ENCODE measurements around the gene CDH23. TPM values are rescaled to one million over a fixed set of nuclear protein-coding genes. Genes with fewer than 3 reads are reported as not detected.

The CDH23 gene
- total RNA-seq, 6 donors from 2014 or later, result 4.7 to 29.3 (median 10.4) TPM

DNA sequence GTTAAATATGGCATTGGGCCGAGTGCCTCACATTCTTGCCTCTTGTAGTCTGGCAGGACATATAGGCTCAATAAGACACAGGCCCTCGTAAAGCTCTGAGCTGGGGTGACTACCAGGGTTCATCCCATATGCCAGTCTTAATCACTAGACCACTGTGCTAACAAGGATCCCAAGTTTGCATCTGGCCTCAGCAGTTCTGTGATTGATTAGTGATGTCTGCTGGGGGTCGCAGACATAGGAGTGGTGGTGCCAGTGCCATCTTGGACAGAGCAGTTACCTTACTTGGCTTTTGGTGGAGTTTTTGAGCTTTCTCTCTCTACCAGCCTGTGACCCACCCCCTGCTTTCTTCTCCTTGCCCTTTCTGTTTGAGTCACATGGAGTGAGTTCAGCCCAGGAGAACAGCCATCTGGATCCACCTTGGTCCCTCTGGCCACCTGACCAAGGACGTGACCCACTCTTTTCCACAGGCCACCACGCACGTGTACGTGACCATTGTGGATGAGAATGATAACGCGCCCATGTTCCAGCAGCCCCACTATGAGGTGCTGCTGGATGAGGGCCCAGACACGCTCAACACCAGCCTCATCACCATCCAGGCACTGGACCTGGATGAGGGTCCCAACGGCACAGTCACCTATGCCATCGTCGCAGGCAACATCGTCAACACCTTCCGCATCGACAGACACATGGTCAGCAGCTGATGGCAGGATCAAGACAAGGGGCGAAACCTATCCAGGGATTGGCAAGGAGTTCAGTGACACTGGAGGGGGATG, 380.7 kb downstream of the CDH23 start:
- Histone ChIP-seq H3K27me3 (no peaks in the 10 kb centered on the region), H3K9me3 (no peaks in the 10 kb centered on the region), H3K4me1 (peaks cover 23 to 45% (median 34%) of the 10 kb centered on the region in 4 donors), H3K36me3 (no peaks in the 10 kb centered on the region), H3K4me3 (no peak overlapping the region), H3K27ac (no peak overlapping the region)
- ATAC-seq (ENCODE audit: low FRiP score in 2 of 2) (no peak), DNase-seq (no peak)
- TF ChIP-seq POLR2A (IDR thresholded peaks at IDR 0.05) (no peak), CTCF (IDR thresholded peaks at IDR 0.05) (no peak), POLR2AphosphoS5 (IDR thresholded peaks at IDR 0.05) (no peak), EP300 (IDR thresholded peaks at IDR 0.05) (no peak)
- WGBS, 2 donors, result 95% methylated on average over 5 to 17 of the region's 17 CpGs

GRCh38 chr10:71778071-71778825, 381.5 kb downstream of the CDH23 start:
- TF ChIP-seq CTCF (IDR thresholded peaks at IDR 0.05), result no peak
- no peak for TF ChIP-seq EP300 (IDR thresholded peaks at IDR 0.05)
- TF ChIP-seq POLR2A (IDR thresholded peaks at IDR 0.05), result no peak
- no peak for TF ChIP-seq POLR2AphosphoS5 (IDR thresholded peaks at IDR 0.05)
- H3K4me3 ChIP-seq, result no peak overlapping the region
- H3K27me3 ChIP-seq, result no peaks in the 10 kb centered on the region
- no peaks in the 10 kb centered on the region for H3K36me3 ChIP-seq
- peaks cover 30 to 45% (median 38%) of the 10 kb centered on the region in 4 donors for H3K4me1 ChIP-seq
- H3K9me3 ChIP-seq, result no peaks in the 10 kb centered on the region
- no peak for ATAC-seq (ENCODE audit: low FRiP score in 2 of 2)
- 74 to 84% methylated on average over 11 of the region's 11 CpGs for WGBS, 2 donors
- DNase-seq, result no peak
- H3K27ac ChIP-seq, result no peak overlapping the region

- TF ChIP-seq POLR2A (IDR thresholded peaks at IDR 0.05) (no peak), EP300 (IDR thresholded peaks at IDR 0.05) (no peak), POLR2AphosphoS5 (IDR thresholded peaks at IDR 0.05) (no peak), CTCF (IDR thresholded peaks at IDR 0.05) (no peak)
- Histone ChIP-seq H3K4me3 (no peak overlapping the region), H3K27ac (no peak overlapping the region), H3K9me3 (no peaks in the 10 kb centered on the region), H3K36me3 (no peaks in the 10 kb centered on the region), H3K4me1 (peaks cover 22 to 34% (median 28%) of the 10 kb centered on the region in 4 donors), H3K27me3 (no peaks in the 10 kb centered on the region)
- no peak for ATAC-seq (ENCODE audit: low FRiP score in 2 of 2)
- no peak for DNase-seq
- WGBS, 2 donors, result 78 to 79% methylated on average over 5 to 6 of the region's 6 CpGs
Measured at GRCh38 chr10:71779641-71780040, 382.9 kb downstream of the CDH23 start.

DNA sequence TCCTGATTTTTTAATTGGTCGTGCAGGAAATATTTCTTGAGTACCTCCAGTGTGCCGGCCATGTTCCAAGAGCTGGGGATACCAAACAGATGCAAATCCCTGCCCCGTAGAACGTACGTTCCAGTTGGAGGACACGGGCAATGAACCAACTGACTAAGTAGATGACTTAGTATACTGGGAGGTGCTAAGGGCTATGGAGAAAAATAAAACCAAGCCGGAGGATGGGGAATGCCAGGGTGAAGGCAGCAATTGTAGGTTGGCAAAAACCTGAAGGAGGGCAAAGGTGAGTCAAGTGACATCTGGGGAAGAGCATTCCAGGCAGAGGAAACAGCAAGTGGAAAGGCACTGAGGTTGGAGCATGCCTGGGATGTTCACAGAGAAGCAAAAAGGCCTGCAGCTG, 383.4 kb downstream of the CDH23 start:
- no peak for ATAC-seq (ENCODE audit: low FRiP score in 2 of 2)
- H3K4me1 ChIP-seq, result peaks cover 17 to 29% (median 23%) of the 10 kb centered on the region in 4 donors
- 88 to 95% methylated on average over 7 of the region's 7 CpGs for WGBS, 2 donors

More for the DNA sequence above, 383.4 kb downstream of the CDH23 start:
- Histone ChIP-seq H3K27me3 (no peaks in the 10 kb centered on the region), H3K27ac (no peak overlapping the region), H3K36me3 (no peaks in the 10 kb centered on the region), H3K9me3 (no peaks in the 10 kb centered on the region), H3K4me3 (no peak overlapping the region)
- no peak for DNase-seq
- TF ChIP-seq CTCF (IDR thresholded peaks at IDR 0.05), result no peak
- TF ChIP-seq POLR2A (IDR thresholded peaks at IDR 0.05), result no peak
- TF ChIP-seq POLR2AphosphoS5 (IDR thresholded peaks at IDR 0.05), result no peak
- TF ChIP-seq EP300 (IDR thresholded peaks at IDR 0.05), result no peak

Measured in upper lobe of left lung (tissue), 6 donors.